ENCODE data around the gene MTHFD2L.

- no peak for TF ChIP-seq EP300 (IDR thresholded peaks at IDR 0.05)
- TF ChIP-seq POLR2A (IDR thresholded peaks at IDR 0.05), result no peak
- no peak for TF ChIP-seq CTCF (IDR thresholded peaks at IDR 0.05)
Measured at GRCh38 chr4:74268643-74269042, 110.7 kb downstream of the MTHFD2L start.
